AG04450 (cell line): ENCODE measurements around the gene IL1F10. TPM values are rescaled to one million over a fixed set of nuclear protein-coding genes. Genes with fewer than 3 reads are reported as not detected.

ENCODE experiments used
- CTCF ChIA-PET: fragments of 300-600, 350-600 bp; formaldehyde crosslinking; extraction: SDS; loops from one replicate; lab custom pipeline; 2022; ENCODE audit warnings: antibody characterized with exemption, inconsistent platforms; lab: Charles Lee
- POLR2A ChIA-PET: fragments of 350-600 bp; formaldehyde crosslinking; extraction: SDS; loops from one replicate; lab custom pipeline; 2021; ENCODE audit warnings: antibody characterized with exemption, inconsistent platforms; lab: Yijun Ruan, JAX
- DNase-seq: peaks from one replicate; pipeline ENCODE4 v3.0.0-alpha.2; 2011; ENCODE audit warnings: low read depth, low spot score
- H3K27ac ChIP-seq: one replicate; pipeline ENCODE4 v1.5.1; 2012; ENCODE audit warnings: low read depth, low read length, control low read depth
- H3K27me3 ChIP-seq: one replicate; pipeline ENCODE4 v1.6.0; 2012; ENCODE audit warnings: low read length; ENCODE audit not compliant: control insufficient read depth, insufficient read depth
- H3K4me3 ChIP-seq: 2 replicates; pipeline ENCODE4 v1.5.1; 2011; ENCODE audit warnings: mild to moderate bottlenecking, low read depth, low read length, control low read depth
- H3K9me3 ChIP-seq: 2 replicates; pipeline ENCODE4 v1.5.1; 2012; ENCODE audit warnings: low read length; ENCODE audit not compliant: control insufficient read depth, insufficient read depth
- polyA plus RNA-seq: library from polyadenylated mRNA; depleted of rRNA; stranded (reverse); fragments of >200 nt; gene quantifications from 2 replicates; pipeline ENCODE4 v1.2.3, GENCODE V29; 2011
- TF ChIP-seq, protein P1 (sequence below): IDR thresholded peaks from 2 replicates; pipeline ENCODE4 v1.5.1; 2011; ENCODE audit warnings: low read depth, low read length, control low read depth, inconsistent platforms

Gene IL1F10
- polyA plus RNA-seq, 1 experiment, result not detected

DNA sequence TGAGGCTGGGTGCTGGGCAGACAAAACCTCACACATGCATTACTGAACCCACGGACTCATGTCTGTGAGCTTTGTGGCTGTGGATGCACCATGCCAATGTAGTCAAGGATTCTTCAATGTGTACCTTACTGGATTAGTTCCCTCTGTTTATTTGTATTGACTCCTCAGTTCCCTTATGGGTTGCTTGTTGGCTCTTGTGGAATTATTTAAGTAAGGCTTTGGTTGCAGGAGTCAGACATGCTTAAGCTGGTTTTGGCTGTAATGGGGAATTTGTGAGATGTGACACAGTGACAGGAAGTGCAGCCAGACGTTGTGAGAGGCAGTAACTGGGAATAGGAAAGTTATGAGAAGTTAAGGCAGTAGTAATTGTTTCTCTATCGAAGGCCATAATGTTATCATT lies 46.0 kb downstream of the IL1F10 start:
- H3K27me3 ChIP-seq, result peaks cover 8% of the 10 kb centered on the region
- POLR2A ChIA-PET, result no interaction called here
- DNase-seq, result no peak
- CTCF ChIA-PET, result interaction anchor here (1.3 kb wide), 1 partner anchor 24 kb away, joined by 5 read pairs; no protein-coding TSS in a partner anchor
- no peaks in the 10 kb centered on the region for H3K9me3 ChIP-seq
- no peak overlapping the region for H3K27ac ChIP-seq
- TF ChIP-seq, protein P1, sequence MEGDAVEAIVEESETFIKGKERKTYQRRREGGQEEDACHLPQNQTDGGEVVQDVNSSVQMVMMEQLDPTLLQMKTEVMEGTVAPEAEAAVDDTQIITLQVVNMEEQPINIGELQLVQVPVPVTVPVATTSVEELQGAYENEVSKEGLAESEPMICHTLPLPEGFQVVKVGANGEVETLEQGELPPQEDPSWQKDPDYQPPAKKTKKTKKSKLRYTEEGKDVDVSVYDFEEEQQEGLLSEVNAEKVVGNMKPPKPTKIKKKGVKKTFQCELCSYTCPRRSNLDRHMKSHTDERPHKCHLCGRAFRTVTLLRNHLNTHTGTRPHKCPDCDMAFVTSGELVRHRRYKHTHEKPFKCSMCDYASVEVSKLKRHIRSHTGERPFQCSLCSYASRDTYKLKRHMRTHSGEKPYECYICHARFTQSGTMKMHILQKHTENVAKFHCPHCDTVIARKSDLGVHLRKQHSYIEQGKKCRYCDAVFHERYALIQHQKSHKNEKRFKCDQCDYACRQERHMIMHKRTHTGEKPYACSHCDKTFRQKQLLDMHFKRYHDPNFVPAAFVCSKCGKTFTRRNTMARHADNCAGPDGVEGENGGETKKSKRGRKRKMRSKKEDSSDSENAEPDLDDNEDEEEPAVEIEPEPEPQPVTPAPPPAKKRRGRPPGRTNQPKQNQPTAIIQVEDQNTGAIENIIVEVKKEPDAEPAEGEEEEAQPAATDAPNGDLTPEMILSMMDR, result no peak
- no peak overlapping the region for H3K4me3 ChIP-seq

GRCh38 chr2:113114224-113114945 lies 46.6 kb downstream of the IL1F10 start:
- H3K27me3 ChIP-seq, result peaks cover 8% of the 10 kb centered on the region
- POLR2A ChIA-PET, result no interaction called here
- TF ChIP-seq, protein P1, result no peak
- CTCF ChIA-PET, result interaction anchor here (1.3 to 4.5 kb wide), 2 partner anchors 22 to 24 kb away, joined by 3 to 17 read pairs; no protein-coding TSS in a partner anchor
- no peak overlapping the region for H3K4me3 ChIP-seq
- H3K27ac ChIP-seq, result no peak overlapping the region
- no peak for DNase-seq
- H3K9me3 ChIP-seq, result no peaks in the 10 kb centered on the region

GRCh38 chr2:113114996-113115395 lies 47.2 kb downstream of the IL1F10 start:
- ChIA-PET POLR2A (no interaction called here), CTCF (interaction anchor here (1.3 to 4.5 kb wide), 2 partner anchors 21 to 23 kb away, joined by 3 to 17 read pairs; no protein-coding TSS in a partner anchor)
- TF ChIP-seq, protein P1, result no peak
- Histone ChIP-seq H3K27me3 (peaks cover 8% of the 10 kb centered on the region), H3K9me3 (no peaks in the 10 kb centered on the region), H3K4me3 (no peak overlapping the region), H3K27ac (no peak overlapping the region)
- no peak for DNase-seq

DNA sequence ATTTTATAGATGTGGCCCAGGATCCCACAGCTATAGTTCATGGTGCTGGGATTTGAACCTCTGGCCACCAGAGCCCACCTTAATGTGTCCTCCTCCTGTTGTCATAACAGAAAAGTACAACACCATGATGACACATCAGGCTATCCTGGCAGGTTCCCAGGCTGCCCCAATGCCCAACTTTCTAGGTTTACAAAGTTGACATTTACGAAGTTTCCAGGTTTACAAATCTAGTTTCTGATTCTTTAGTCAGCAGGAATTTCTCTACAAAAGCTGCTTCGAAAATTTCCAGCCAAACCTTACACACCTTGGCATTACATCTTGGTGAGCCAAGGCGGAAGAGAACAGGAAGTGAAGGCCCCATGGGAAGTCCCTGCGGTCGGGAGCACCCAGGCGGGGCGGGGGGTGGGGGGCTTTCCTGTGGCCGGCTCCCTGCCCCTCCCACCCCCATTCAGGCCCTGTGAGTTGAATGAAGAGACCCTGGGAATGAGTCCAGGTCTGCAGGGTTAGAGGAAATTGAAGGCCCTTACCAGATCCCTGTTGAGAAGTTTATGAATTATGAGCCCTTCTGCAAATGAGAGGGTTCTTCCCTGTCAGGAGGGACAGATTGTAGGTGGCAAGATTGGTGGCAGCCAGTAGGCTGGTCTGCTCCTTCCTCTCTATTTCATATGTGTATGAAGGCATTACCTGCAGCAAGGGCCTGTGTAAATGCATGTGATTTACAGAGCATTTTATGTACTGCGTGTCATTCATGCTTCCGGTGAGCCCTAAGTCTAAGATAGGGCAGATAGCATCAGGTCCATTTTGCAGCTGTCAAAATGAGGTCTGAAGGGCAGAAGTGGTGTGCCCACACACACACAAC lies 48.6 kb downstream of the IL1F10 start:
- Histone ChIP-seq H3K27ac (no peak overlapping the region), H3K4me3 (no peak overlapping the region), H3K9me3 (no peaks in the 10 kb centered on the region), H3K27me3 (peaks cover 7% of the 10 kb centered on the region)
- TF ChIP-seq, protein P1, result no peak
- ChIA-PET POLR2A (no interaction called here), CTCF (interaction anchor here (1.3 to 4.5 kb wide), 2 partner anchors 20 to 22 kb away, joined by 3 to 17 read pairs; no protein-coding TSS in a partner anchor)
- no peak for DNase-seq
